GM12874 (cell line): Measurements from ENCODE around the gene PPL.

Source experiments
- TF ChIP-seq, protein P1 (sequence below): IDR thresholded peaks from 2 replicates; pipeline ENCODE4 v1.5.1; 2011; ENCODE audit warnings: low read depth, mild to moderate bottlenecking, control low read depth, low read length, moderate library complexity; ENCODE audit not compliant: insufficient read depth

The PPL gene

DNA sequence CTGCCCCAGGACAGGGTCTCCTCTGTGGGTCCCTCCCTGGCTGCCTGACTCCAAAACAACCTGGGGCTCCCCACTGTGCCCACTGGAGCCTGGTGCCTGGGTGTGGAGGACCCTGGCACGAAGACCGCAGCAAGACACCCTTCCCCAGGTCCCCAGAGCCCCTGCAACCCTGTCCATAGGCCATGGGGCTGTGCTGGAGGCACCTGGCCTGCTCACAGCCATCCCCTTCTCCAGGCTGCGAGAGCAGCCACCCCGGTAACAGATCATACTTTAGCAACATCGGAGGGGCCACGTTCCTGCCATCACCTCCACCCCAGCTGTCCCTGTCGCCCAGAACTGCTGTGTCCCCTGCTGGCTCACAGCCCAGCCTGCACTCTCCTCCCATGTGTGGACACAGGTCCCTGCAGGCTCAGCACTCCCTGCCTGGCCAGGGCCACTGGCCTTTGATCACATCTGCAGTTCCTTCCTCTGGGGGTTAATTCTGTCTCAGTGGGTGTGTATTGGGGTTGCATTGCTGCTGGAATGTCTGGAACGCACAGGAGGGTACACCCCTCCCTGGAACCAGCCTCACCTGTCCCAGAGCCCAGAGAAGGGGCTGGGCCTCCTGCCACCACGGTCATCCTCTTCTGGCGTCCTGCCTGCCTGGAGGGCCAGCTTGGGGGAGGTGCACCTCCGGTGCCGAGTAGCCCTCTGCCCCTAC lies 12.2 kb downstream of the PPL start:
- TF ChIP-seq, protein P1, sequence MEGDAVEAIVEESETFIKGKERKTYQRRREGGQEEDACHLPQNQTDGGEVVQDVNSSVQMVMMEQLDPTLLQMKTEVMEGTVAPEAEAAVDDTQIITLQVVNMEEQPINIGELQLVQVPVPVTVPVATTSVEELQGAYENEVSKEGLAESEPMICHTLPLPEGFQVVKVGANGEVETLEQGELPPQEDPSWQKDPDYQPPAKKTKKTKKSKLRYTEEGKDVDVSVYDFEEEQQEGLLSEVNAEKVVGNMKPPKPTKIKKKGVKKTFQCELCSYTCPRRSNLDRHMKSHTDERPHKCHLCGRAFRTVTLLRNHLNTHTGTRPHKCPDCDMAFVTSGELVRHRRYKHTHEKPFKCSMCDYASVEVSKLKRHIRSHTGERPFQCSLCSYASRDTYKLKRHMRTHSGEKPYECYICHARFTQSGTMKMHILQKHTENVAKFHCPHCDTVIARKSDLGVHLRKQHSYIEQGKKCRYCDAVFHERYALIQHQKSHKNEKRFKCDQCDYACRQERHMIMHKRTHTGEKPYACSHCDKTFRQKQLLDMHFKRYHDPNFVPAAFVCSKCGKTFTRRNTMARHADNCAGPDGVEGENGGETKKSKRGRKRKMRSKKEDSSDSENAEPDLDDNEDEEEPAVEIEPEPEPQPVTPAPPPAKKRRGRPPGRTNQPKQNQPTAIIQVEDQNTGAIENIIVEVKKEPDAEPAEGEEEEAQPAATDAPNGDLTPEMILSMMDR, result no peak

DNA sequence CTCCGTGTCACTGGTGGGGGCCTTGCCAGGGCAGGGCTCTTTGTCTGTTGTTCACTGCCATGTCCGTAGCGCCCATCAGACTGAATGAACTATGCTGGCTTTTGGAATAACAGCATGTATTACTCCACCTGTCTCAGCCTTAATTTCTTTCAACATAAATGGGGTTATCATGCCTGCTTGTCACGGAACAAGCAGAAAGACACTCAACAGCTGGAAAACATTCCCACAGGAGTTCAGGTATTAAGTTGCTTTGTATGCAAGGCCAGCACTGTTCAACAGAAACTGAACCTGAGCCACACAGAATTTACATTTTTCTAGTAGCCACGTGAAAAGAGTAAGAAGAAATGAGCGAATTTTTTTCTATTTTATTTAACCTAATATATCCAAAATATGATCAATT lies 13.1 kb downstream of the PPL start:
- TF ChIP-seq, protein P1, result no peak

DNA sequence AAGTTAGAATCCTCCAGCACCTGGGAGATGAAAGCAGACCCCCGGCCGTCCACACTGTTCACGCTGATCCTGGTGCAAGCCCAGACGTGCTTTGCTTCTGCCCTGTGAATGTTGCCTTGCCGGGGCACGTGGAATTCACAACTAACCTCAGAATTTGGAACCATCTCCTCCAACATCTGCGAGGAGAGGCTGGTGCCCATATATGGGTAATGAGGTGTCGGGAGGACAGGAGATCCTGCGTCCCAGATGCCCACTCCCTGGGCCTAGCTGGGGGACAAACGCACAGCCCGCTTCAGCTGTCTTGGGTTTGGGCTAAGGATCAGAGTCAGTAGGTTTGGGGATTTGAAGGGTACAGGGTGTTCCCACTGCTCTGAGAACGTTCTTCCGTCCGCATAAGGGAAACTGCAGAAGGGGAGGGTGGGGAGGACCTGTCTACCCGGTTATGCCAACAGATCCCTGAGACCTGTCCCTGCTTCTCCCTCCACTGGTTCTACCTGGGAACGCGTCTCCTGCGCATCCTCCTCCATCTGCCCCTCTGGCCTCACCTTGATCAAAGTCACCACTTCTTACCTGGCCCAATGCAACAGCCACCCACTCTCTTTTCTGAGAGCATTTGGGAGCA lies 14.1 kb downstream of the PPL start:
- TF ChIP-seq, protein P1, result no peak

DNA sequence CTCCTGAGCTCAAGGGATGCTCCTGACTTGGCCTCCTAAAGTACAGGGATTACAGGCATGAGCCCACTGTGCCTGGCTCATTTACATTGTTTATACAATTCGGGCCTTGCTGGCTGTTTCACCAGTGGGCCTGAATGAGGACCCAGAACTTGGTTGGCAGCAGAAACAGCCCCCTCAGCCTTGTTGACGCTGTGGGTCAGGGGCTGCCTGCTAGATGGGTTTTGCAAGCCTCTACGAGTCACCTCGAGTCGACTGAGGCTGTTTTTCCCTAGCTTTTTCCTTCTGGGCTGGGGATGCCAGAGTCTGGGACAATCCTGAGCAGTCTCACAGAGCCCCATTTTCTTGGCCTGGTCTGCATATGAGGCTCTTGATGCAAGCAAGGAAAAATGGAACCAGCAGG lies 16.1 kb downstream of the PPL start:
- TF ChIP-seq, protein P1, result no peak

DNA sequence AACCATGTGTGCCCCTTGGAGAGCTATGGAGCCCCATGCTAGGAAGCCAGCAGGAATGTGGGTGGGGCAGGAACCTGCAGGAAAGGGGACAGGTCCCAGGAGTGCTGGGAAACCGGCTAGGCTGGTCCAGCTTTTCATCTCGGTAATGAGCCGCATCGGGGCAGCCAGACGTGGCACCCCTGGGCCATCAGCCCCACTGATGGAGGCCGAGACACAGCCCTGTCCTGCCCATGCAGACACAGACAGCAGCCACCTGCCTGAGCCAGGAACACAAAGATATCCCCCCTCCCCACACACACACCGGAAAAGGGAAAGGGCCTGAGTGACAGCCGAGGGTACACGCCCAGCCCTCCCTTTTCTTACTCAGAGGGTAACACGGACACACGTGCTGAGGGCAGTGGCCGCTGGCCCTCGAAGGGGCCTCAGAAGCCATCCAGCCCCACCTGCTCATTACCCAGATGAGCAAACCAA lies 18.1 kb downstream of the PPL start:
- TF ChIP-seq, protein P1, result no peak

DNA sequence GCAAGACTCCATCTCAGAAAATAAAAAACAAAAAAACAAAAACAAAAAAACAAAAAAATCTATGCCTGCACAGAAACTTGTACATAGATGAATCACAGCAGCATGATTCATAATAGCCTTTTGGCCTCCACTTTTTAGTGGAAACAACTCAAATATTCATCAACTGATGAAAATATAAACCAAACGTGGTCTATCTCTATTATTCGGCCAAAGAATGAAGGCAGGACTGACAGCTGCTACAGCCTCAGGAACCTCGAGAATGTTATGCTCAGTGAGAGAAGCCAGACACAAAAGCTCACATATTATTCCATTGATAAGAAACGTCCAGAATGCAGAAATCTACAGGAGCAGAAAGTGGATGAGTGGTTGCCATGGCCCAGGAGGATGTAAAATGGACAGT lies 19.8 kb downstream of the PPL start:
- TF ChIP-seq, protein P1, result no peak

DNA sequence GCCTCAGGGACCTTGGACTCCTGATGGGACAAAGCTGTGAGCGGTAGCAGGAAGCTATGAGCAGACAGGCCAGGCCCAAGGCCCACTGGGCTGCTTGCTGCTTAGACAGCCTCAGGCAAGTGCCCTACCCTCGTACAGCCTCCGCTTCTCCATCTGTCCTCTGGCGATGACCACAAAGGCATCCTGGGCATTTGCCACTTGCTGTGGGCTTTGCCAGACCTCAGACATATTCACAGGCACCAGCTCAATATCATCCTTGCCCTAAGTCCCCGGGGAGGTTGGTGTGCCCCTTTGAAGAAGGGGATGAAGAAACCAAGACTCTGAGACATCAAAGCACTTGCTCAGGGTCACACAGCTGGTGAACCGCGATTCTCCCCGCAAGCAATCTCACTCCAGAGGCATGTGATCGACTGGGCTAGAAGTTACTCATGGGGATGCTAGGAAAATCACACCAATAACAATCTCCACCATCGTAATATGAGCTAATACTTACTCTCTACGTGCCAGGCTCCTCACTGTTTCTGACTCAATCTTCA lies 21.7 kb downstream of the PPL start:
- TF ChIP-seq, protein P1, result no peak
